Trophoblast cell (in vitro differentiated cells and primary cell): ENCODE data around the gene PPP1R9B.

Experiments
- DNase-seq, 2 donors: peaks; one replicate each; pipeline ENCODE4 v3.0.0-alpha.2; 2016
- H2AFZ ChIP-seq: 2 replicates; pipeline ENCODE4 v1.6.1; 2013; ENCODE audit warnings: low read length, moderate library complexity, mild to moderate bottlenecking; ENCODE audit not compliant: insufficient read depth, poor library complexity
- H2AK5ac ChIP-seq: 2 replicates; pipeline ENCODE4 v1.6.1; 2013; ENCODE audit warnings: mild to moderate bottlenecking, low read length
- H2BK120ac ChIP-seq: 2 replicates; pipeline ENCODE4 v1.6.1; 2013; ENCODE audit warnings: low read length, mild to moderate bottlenecking, moderate library complexity; ENCODE audit not compliant: insufficient read depth, poor library complexity
- H2BK12ac ChIP-seq: 2 replicates; pipeline ENCODE4 v1.6.1; 2013; ENCODE audit warnings: mild to moderate bottlenecking, low read length, moderate library complexity
- H2BK5ac ChIP-seq: 2 replicates; pipeline ENCODE4 v1.6.1; 2013; ENCODE audit warnings: low read length, low read depth, moderate library complexity, mild to moderate bottlenecking; ENCODE audit not compliant: poor library complexity
- H3K14ac ChIP-seq: 2 replicates; pipeline ENCODE4 v1.6.1; 2013; ENCODE audit warnings: mild to moderate bottlenecking, low read length
- H3K18ac ChIP-seq: 2 replicates; pipeline ENCODE4 v1.6.1; 2013; ENCODE audit warnings: mild to moderate bottlenecking, low read length
- H3K23ac ChIP-seq: 2 replicates; pipeline ENCODE4 v1.6.1; 2013; ENCODE audit warnings: low read length
- H3K27ac ChIP-seq: 2 replicates; pipeline ENCODE4 v1.5.1; 2013; ENCODE audit warnings: low read depth, mild to moderate bottlenecking, inconsistent platforms, low read length, moderate library complexity
- H3K27me3 ChIP-seq: 2 replicates; pipeline ENCODE4 v1.6.1; 2013; ENCODE audit warnings: inconsistent platforms, mild to moderate bottlenecking, low read length, moderate library complexity; ENCODE audit not compliant: insufficient read depth
- H3K36me3 ChIP-seq, 2 experiments: 1 replicate in 1 of 2; 2 replicates in 1 of 2; pipeline ENCODE4 v1.6.1; 2013; ENCODE audit warnings: low read length in 2 of 2, mild to moderate bottlenecking in 2 of 2, moderate library complexity in 1 of 2; ENCODE audit not compliant: insufficient read depth in 2 of 2, control insufficient read depth in 1 of 2
- H3K4ac ChIP-seq: 2 replicates; pipeline ENCODE4 v1.6.1; 2013; ENCODE audit warnings: low read depth, mild to moderate bottlenecking, low read length, moderate library complexity
- H3K4me1 ChIP-seq, 2 experiments: 1 replicate in 1 of 2; 2 replicates in 1 of 2; pipeline ENCODE4 v1.6.1; 2013; ENCODE audit warnings: low read length in 2 of 2, mild to moderate bottlenecking in 2 of 2, moderate library complexity in 1 of 2; ENCODE audit not compliant: insufficient read depth in 2 of 2, control insufficient read depth in 1 of 2
- H3K4me2 ChIP-seq: 2 replicates; pipeline ENCODE4 v1.6.1; 2013; ENCODE audit warnings: inconsistent platforms, mild to moderate bottlenecking, low read length, moderate library complexity
- H3K4me3 ChIP-seq: 2 replicates; pipeline ENCODE4 v1.5.1; 2013; ENCODE audit warnings: mild to moderate bottlenecking, low read depth, low read length, inconsistent platforms
- H3K79me1 ChIP-seq: one replicate; pipeline ENCODE4 v1.6.1; 2013; ENCODE audit warnings: low read length
- H3K79me2 ChIP-seq: 2 replicates; pipeline ENCODE4 v1.6.1; 2013; ENCODE audit warnings: low read length, mild to moderate bottlenecking; ENCODE audit not compliant: control insufficient read depth, insufficient read depth, poor library complexity
- H3K9ac ChIP-seq: 2 replicates; pipeline ENCODE4 v1.6.1; 2013; ENCODE audit warnings: mild to moderate bottlenecking, low read length
- H3K9me3 ChIP-seq: 2 replicates; pipeline ENCODE4 v1.6.1; 2013; ENCODE audit warnings: low read depth, mild to moderate bottlenecking, control low read depth, inconsistent platforms, low read length; ENCODE audit not compliant: insufficient read depth
- H4K12ac ChIP-seq: 2 replicates; pipeline ENCODE4 v1.6.1; 2013; ENCODE audit warnings: low read depth, mild to moderate bottlenecking, low read length, moderate library complexity
- H4K8ac ChIP-seq: 2 replicates; pipeline ENCODE4 v1.6.1; 2013; ENCODE audit warnings: low read depth, mild to moderate bottlenecking, low read length, moderate library complexity
- H4K91ac ChIP-seq: one replicate; pipeline ENCODE4 v1.6.1; 2013; ENCODE audit warnings: low read depth, mild to moderate bottlenecking, low read length, moderate library complexity
- WGBS: extraction: QIAGEN DNeasy Blood & Tissue Kit; methylation state at CpG from one replicate; pipeline ENCODE4 v1.1.7; 2013; ENCODE audit warnings: missing lambda C conversion rate; ENCODE audit not compliant: insufficient read length, insufficient coverage; ENCODE audit errors: extremely low coverage; 5-methylcytosine and 5-hydroxymethylcytosine counted together

PPP1R9B gene

GRCh38 chr17:50141745-50142110 is 8.7 kb downstream of the PPP1R9B start:
- no peak overlapping the region for H3K23ac ChIP-seq
- no peak overlapping the region for H3K4ac ChIP-seq
- H4K8ac ChIP-seq = no peak overlapping the region
- H3K18ac ChIP-seq = no peak overlapping the region
- H3K27ac ChIP-seq = no peak overlapping the region
- H2AK5ac ChIP-seq = no peak overlapping the region
- H4K12ac ChIP-seq = no peak overlapping the region
- H3K36me3 ChIP-seq = peaks cover 86 to 91% of the 10 kb centered on the region in 2 experiments
- H3K79me1 ChIP-seq = no peaks in the 10 kb centered on the region
- no CpG with 5 or more reads among the region's 8 CpGs for WGBS
- no peaks in the 10 kb centered on the region for H3K27me3 ChIP-seq
- peaks cover 0 to 2% of the 10 kb centered on the region in 2 experiments for H3K4me1 ChIP-seq
- no peak overlapping the region for H3K9ac ChIP-seq
- H2BK12ac ChIP-seq = no peak overlapping the region
- DNase-seq = no peak
- no peak overlapping the region for H4K91ac ChIP-seq
- peaks cover 3% of the 10 kb centered on the region for H3K9me3 ChIP-seq
- H3K79me2 ChIP-seq = no peaks in the 10 kb centered on the region
- H3K14ac ChIP-seq = no peak overlapping the region
- H2BK120ac ChIP-seq = no peak overlapping the region
- H3K4me3 ChIP-seq = no peak overlapping the region
- H2AFZ ChIP-seq = no peak overlapping the region
- H3K4me2 ChIP-seq = no peak overlapping the region
- no peak overlapping the region for H2BK5ac ChIP-seq

GRCh38 chr17:50141026-50141744 is 9.3 kb downstream of the PPP1R9B start:
- no peak overlapping the region for H3K4me2 ChIP-seq
- no CpG with 5 or more reads among the region's 16 CpGs for WGBS
- no peak overlapping the region for H3K23ac ChIP-seq
- H3K27me3 ChIP-seq = no peaks in the 10 kb centered on the region
- no peak overlapping the region for H3K4ac ChIP-seq
- no peak overlapping the region for H2AK5ac ChIP-seq
- H4K8ac ChIP-seq = no peak overlapping the region
- no peak overlapping the region for H3K14ac ChIP-seq
- H3K9ac ChIP-seq = no peak overlapping the region
- no peak for DNase-seq
- H3K79me1 ChIP-seq = no peaks in the 10 kb centered on the region
- no peak overlapping the region for H3K18ac ChIP-seq
- H3K79me2 ChIP-seq = no peaks in the 10 kb centered on the region
- peaks cover 92% of the 10 kb centered on the region in 2 experiments for H3K36me3 ChIP-seq
- no peak overlapping the region for H2BK5ac ChIP-seq
- peaks cover 3% of the 10 kb centered on the region for H3K9me3 ChIP-seq
- no peak overlapping the region for H4K91ac ChIP-seq
- peak overlapping the region; percentile 34 for H3K4me3 ChIP-seq
- H3K4me1 ChIP-seq = peaks cover 0 to 2% of the 10 kb centered on the region in 2 experiments
- no peak overlapping the region for H2AFZ ChIP-seq
- no peak overlapping the region for H3K27ac ChIP-seq
- no peak overlapping the region for H2BK12ac ChIP-seq
- H2BK120ac ChIP-seq = no peak overlapping the region
- no peak overlapping the region for H4K12ac ChIP-seq

- Histone ChIP-seq H4K12ac (no peak overlapping the region), H3K9me3 (peaks cover 3% of the 10 kb centered on the region), H3K4me1 (peaks cover 0 to 2% of the 10 kb centered on the region in 2 experiments), H3K14ac (no peak overlapping the region), H3K23ac (no peak overlapping the region), H2AK5ac (no peak overlapping the region), H4K8ac (no peak overlapping the region), H4K91ac (no peak overlapping the region), H3K27me3 (no peaks in the 10 kb centered on the region), H3K36me3 (peaks cover 95 to 96% of the 10 kb centered on the region in 2 experiments), H3K9ac (no peak overlapping the region), H3K4me2 (no peak overlapping the region), H3K18ac (no peak overlapping the region), H3K79me2 (no peaks in the 10 kb centered on the region), H2BK12ac (no peak overlapping the region), H3K27ac (no peak overlapping the region), H3K4ac (no peak overlapping the region), H2BK120ac (no peak overlapping the region), H2BK5ac (no peak overlapping the region), H3K79me1 (no peaks in the 10 kb centered on the region), H2AFZ (no peak overlapping the region), H3K4me3 (no peak overlapping the region)
- no CpG with 5 or more reads among the region's 19 CpGs for WGBS
- peak; percentile 42 to 73 for DNase-seq
These were observed 10.3 kb downstream of the PPP1R9B start for GRCh38 chr17:50139950-50140885.

- H2BK5ac ChIP-seq = no peak overlapping the region
- H3K27ac ChIP-seq = no peak overlapping the region
- no peak overlapping the region for H3K23ac ChIP-seq
- H3K4me2 ChIP-seq = no peak overlapping the region
- H4K91ac ChIP-seq = no peak overlapping the region
- no peak overlapping the region for H2BK120ac ChIP-seq
- peaks cover 0 to 4% of the 10 kb centered on the region in 2 experiments for H3K4me1 ChIP-seq
- peaks cover 3% of the 10 kb centered on the region for H3K9me3 ChIP-seq
- H2BK12ac ChIP-seq = no peak overlapping the region
- no peak overlapping the region for H3K4ac ChIP-seq
- no peaks in the 10 kb centered on the region for H3K27me3 ChIP-seq
- H3K4me3 ChIP-seq = no peak overlapping the region
- H3K9ac ChIP-seq = no peak overlapping the region
- H3K36me3 ChIP-seq = peaks cover 94% of the 10 kb centered on the region in 2 experiments
- peak overlapping the region; percentile 4 for H3K18ac ChIP-seq
- no peaks in the 10 kb centered on the region for H3K79me1 ChIP-seq
- H4K8ac ChIP-seq = no peak overlapping the region
- no peak overlapping the region for H2AFZ ChIP-seq
- no peak for DNase-seq
- H4K12ac ChIP-seq = no peak overlapping the region
- no peaks in the 10 kb centered on the region for H3K79me2 ChIP-seq
- no CpG with 5 or more reads among the region's 15 CpGs for WGBS
- H2AK5ac ChIP-seq = no peak overlapping the region
- H3K14ac ChIP-seq = no peak overlapping the region
These were observed 11.2 kb downstream of the PPP1R9B start for GRCh38 chr17:50139185-50139783.
